NOMO-1 treated with DMSO at 0.1 percent for 48 hours (cell line): ENCODE results near the gene STXBP5.
A peak's percentile ranks its signal among the peaks of the same experiment; 100 is the strongest.
"Not testable (repeated sequence)": the region's sequence is repeated elsewhere in the genome, so short reads cannot be mapped to it uniquely, and the experiment has no call there.

ENCODE experiments used
- DNase-seq: peaks from one replicate; lab custom pipeline; 2025; ENCODE audit not compliant: unreplicated experiment; lab: John Stamatoyannopoulos, UW

STXBP5 gene

GRCh38 chr6:147372806-147373205, 168.6 kb downstream of the STXBP5 start:
- no peak for DNase-seq

GRCh38 chr6:147378819-147379218, 174.6 kb downstream of the STXBP5 start:
- no peak for DNase-seq

DNA sequence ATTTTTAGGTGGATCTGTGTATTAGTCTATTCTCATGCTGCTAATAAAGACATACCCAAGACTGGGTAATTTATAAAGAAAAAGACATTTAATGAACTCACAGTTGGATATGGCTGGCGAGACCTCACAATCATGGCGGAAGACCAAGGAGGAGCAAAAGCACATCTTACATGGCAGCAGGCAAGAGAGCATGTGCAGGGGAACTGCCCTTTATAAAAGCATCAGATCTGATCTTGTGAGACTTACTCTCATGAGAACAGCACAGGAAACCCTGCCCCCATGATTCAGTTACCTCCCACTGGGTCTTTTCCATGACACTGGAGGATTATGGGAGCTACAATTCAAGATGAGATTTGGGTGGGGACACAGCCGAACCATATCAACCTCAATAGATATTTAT, 176.6 kb downstream of the STXBP5 start:
- DNase-seq, result not testable (repeated sequence)

DNA sequence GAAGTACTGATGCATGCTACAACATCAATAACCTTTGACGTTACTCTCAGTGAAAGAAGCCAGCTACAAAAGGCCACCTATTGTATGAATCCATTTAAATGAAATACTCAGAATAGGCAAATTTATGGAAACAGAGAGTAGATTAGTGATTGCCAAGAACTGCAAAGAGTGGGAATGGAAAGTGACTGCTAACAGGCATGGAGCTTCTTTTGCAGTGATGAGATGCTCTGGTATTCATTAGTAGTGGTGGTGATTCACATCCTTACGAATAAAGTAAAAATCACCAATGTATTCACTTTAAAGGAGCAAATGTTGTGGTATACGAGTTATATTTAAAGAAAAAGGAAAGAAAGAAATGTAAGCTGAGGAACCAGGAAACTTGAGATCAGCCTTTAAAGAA, 177.5 kb downstream of the STXBP5 start:
- no peak for DNase-seq

DNA sequence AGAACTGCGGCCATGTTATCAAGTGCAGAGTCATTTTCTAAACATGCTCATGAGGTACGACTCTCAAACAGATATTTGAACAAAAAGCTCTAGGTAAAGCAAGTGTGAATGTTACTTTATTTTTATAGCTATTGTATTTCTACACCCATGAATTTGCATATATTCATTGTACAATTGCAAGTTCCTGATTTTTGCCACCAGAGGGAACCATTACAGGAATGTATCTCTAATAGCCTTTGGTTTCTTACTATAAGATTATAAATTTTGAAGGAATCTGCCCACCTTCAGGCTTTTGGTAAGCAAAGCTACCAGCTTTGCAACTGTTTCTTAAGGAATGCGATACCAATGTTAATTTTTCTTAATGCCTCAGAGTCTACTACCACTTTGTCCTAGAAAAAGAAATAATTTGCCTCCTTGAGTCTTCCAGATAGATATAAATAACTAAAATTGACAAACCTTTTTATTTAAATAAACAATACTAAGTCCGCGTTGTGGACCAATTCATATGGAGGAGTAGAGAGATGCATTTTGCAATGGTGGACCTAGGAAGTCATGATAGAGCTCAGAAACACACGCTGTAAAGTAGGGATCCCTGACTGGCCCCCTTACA, 178.8 kb downstream of the STXBP5 start:
- peak; percentile 8 for DNase-seq

- no peak for DNase-seq
These were observed 179.8 kb downstream of the STXBP5 start for GRCh38 chr6:147384029-147384428.

GRCh38 chr6:147384737-147385710, 180.8 kb downstream of the STXBP5 start:
- DNase-seq, result no peak

DNA sequence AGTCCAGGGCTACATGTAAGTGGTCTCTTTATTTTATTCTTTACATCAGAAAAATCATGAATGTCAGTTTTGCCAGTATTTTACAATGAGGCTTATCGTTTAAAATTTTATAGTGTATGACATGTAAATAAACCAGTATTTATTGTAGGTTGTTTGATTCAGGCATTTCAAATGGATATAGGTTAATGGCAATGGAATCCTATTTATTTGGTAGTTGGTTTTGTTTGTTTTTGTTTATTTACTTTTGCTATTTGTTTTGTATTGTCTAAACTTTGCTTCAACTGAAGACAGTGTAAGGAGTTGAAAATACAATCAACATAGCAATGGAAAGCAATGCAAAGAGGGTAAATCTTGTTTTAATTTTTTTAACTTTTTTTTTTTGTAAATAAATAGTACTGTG, 185.2 kb downstream of the STXBP5 start:
- DNase-seq, result no peak

- DNase-seq, result no peak
These were observed 186.8 kb downstream of the STXBP5 start for GRCh38 chr6:147390909-147391536.

GRCh38 chr6:147392917-147393625, 188.9 kb downstream of the STXBP5 start:
- no peak for DNase-seq

DNA sequence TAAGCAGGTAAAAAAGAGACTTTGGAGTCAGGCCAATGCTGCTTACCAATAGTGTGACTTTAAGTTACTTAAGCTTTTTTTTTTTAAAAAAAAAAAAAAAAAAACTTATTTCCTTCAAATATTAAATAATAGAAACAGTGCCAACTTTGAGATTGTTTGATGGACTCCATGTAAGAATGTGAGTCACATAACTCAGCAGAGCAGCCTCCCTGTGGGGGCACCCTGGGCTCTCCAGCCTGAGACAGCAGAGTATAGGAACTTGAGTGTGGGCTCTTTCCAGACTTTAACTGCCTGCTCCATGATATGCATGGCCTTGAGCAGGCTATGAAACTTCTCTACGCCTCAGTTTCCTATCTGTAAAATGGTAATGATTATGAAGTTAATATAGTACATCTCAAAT, 190.9 kb downstream of the STXBP5 start:
- DNase-seq, result no peak

DNA sequence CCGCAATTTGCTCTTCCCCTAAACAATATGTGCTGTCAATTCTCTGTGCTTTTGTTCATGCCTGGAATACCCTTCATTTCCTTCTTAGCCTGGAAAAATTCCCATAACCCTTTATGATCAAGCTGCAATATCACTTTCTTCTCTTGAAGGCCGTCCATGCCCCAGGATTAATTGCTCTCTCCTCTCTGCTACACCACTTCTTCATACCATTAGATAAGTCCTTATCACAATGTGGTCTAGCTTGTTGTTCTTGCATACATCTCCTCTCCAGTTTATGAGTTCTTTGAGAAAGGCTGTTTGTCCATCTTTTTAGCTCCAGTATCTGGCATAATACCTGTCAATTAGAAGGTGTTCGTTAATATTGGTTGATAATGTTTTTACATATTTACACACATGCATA, 193.1 kb downstream of the STXBP5 start:
- DNase-seq, result no peak

GRCh38 chr6:147400968-147401367, 196.8 kb downstream of the STXBP5 start:
- DNase-seq, result no peak

DNA sequence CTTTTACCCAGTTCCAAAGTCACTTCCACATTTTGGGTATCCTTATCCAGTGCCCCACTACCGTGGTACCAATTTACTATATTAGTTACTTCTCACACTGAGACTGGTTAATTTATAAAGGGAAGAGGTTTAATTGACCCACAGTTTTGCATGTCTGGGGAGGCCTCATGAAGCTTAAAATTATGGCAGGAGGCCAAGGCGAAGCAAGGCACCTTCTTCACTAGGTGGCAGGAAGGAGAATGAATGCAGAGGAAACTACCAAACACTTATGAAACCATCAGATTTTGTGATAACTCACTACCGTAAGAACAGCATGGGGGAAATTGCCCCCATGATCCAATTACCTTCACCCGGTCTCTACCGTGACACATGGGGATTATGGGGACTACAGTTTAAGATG, 197.6 kb downstream of the STXBP5 start:
- no peak for DNase-seq

- no peak for DNase-seq
These were observed 202.6 kb downstream of the STXBP5 start for GRCh38 chr6:147406783-147407182.

DNA sequence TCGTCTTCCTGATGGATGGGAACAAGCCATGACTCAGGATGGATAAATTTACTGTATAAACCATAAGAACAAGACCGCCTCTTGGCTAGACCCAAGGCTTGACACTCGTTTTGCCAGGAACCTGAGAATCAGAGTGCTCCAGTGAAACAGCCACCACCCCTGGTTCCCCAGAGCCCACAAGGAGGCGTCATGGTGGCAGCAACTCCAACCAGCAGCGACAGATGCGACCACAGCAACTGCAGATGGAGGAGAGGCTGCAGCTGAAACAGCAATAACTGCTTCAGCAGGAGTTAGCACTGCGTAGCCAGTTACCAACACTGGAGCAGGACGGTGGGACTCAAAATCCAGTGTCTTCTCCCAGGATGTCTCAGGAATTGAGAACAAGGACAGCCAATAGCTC, 203.4 kb downstream of the STXBP5 start:
- DNase-seq, result no peak

GRCh38 chr6:147416622-147417021, 212.4 kb downstream of the STXBP5 start:
- no peak for DNase-seq

- no peak for DNase-seq
These were observed 213.7 kb downstream of the STXBP5 start for GRCh38 chr6:147417954-147418353.

GRCh38 chr6:147418523-147418922, 214.3 kb downstream of the STXBP5 start:
- no peak for DNase-seq

DNA sequence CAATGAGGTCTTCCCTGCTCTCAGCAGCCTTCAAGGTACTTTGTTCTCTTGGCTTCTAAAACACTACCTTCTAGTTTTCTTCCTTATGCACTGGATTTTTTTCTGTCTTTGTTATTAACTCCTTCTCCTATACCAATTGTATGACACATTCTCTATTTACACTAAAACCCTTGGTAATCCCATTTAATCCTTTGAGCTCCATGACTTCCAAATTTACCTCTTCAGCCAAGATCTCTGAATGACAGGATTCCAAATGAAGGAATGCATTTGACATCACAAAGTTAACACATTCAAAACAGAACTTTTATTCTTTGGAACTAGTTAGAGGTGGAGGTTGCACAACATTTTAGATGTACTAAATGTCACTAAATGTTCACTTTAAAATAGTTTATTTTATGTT, 217.7 kb downstream of the STXBP5 start:
- no peak for DNase-seq

GRCh38 chr6:147423111-147423510, 218.9 kb downstream of the STXBP5 start:
- no peak for DNase-seq
